Suprapubic skin (tissue), 4 donors: ENCODE measurements around the gene AGRP. TPM values are rescaled to one million over a fixed set of nuclear protein-coding genes. Genes with fewer than 3 reads are reported as not detected.

Source experiments
- DNase-seq, 2 donors: peaks; one replicate each; pipeline ENCODE4 v3.0.0-alpha.2; 2019; ENCODE audit warnings: low spot score in 2 of 2
- H3K27ac ChIP-seq: fragments of 200-600 bp; sonication (generic); one replicate; pipeline ENCODE4 v1.5.1; 2019
- H3K27me3 ChIP-seq: fragments of 200-600 bp; sonication (generic); one replicate; pipeline ENCODE4 v1.5.1; 2019
- H3K36me3 ChIP-seq: fragments of 200-600 bp; sonication (generic); one replicate; pipeline ENCODE4 v1.5.1; 2019
- H3K4me1 ChIP-seq: fragments of 200-600 bp; sonication (generic); one replicate; pipeline ENCODE4 v1.5.1; 2019
- H3K4me3 ChIP-seq: fragments of 200-600 bp; sonication (generic); one replicate; pipeline ENCODE4 v1.5.1; 2019; ENCODE audit warnings: mild to moderate bottlenecking
- H3K9me3 ChIP-seq: fragments of 200-600 bp; sonication (generic); one replicate; pipeline ENCODE4 v1.5.1; 2019
- EP300 ChIP-seq: sonication (generic); formaldehyde crosslinking; IDR thresholded peaks from one replicate; pipeline ENCODE4 v1.6.1; 2017; ENCODE audit warnings: antibody characterized with exemption
- POLR2A ChIP-seq, 2 donors: fragments of 450-650 bp; IDR thresholded peaks; one replicate each; pipeline ENCODE4 v1.6.1; 2017; ENCODE audit warnings: antibody characterized with exemption in 2 of 2, mild to moderate bottlenecking in 2 of 2, moderate library complexity in 2 of 2
- POLR2AphosphoS5 ChIP-seq, 3 donors: sonication (generic); formaldehyde crosslinking; IDR thresholded peaks; one replicate each; pipeline ENCODE4 v1.6.1; 2017; ENCODE audit warnings: antibody characterized with exemption in 3 of 3
- WGBS: methylation state at CpG from one replicate; pipeline ENCODE4 v1.1.5; 2018; 5-methylcytosine and 5-hydroxymethylcytosine counted together
- total RNA-seq, 4 donors: library from RNA; depleted of rRNA; stranded (reverse); fragments of >200 nt; gene quantifications; one replicate each; pipeline ENCODE4 v1.1.0, GENCODE V29; 2016
- TF ChIP-seq, protein P1 (sequence below), 2 donors: fragments of 200-600 bp in 1 of 2; fragments of 450-650 bp in 1 of 2; sonication (generic) in 1 of 2; IDR thresholded peaks; one replicate each; pipeline ENCODE4 v1.5.1; 2016 to 2019; ENCODE audit warnings: antibody characterized with exemption in 2 of 2, mild to moderate bottlenecking in 1 of 2, moderate library complexity in 1 of 2

The AGRP gene
- total RNA-seq, 4 donors from 2014 or later = not detected

DNA sequence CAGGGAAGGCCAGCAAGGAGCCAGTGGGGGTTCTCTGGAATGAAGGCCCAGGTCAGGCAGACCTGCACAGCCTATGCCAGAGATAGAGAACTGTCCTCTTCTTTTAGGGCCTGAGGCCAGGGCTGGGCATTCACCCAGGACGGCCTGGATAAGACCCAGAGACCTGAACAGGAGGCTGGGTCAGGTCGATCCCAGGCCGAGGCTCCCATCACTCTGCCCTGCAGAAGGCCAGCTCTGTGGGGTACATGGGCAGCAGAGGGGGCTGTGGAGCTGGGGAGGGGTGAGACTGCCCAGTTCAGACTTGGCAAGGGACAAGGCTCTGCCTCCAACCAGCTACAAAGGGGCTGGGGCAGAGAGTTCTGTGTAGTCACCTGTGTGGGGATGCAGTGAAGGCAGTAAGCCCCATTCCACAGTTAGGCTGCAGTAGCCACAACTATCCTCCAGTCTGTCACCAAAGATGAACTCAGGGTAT lies 37.9 kb downstream of the AGRP start:
- Histone ChIP-seq H3K27me3 (no peaks in the 10 kb centered on the region), H3K27ac (no peak overlapping the region), H3K4me1 (peaks cover 79% of the 10 kb centered on the region), H3K9me3 (no peaks in the 10 kb centered on the region), H3K4me3 (no peak overlapping the region), H3K36me3 (peaks cover 47% of the 10 kb centered on the region)
- no CpG with 5 or more reads among the region's 3 CpGs for WGBS
- TF ChIP-seq, protein P1, sequence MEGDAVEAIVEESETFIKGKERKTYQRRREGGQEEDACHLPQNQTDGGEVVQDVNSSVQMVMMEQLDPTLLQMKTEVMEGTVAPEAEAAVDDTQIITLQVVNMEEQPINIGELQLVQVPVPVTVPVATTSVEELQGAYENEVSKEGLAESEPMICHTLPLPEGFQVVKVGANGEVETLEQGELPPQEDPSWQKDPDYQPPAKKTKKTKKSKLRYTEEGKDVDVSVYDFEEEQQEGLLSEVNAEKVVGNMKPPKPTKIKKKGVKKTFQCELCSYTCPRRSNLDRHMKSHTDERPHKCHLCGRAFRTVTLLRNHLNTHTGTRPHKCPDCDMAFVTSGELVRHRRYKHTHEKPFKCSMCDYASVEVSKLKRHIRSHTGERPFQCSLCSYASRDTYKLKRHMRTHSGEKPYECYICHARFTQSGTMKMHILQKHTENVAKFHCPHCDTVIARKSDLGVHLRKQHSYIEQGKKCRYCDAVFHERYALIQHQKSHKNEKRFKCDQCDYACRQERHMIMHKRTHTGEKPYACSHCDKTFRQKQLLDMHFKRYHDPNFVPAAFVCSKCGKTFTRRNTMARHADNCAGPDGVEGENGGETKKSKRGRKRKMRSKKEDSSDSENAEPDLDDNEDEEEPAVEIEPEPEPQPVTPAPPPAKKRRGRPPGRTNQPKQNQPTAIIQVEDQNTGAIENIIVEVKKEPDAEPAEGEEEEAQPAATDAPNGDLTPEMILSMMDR (IDR thresholded peaks at IDR 0.05) = no peak
- TF ChIP-seq EP300 (no peak), POLR2AphosphoS5 (IDR thresholded peaks at IDR 0.05) (no peak), POLR2A (IDR thresholded peaks at IDR 0.05) (no peak)
- no peak for DNase-seq

DNA sequence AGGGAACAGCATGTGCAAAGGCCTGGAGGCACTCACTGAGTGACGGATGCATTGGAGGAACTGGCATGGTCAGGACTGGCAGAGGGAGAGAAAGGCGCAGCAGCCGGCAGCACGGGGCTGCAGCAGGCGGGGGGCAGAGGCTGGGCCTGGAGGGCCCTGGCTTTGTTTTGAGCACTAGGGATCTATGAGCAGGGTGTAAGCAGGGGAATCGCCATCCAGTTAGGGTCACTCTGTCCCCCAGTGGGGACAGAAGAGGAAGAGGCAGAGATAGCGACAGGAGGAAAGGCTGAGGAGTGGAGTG lies 38.3 kb downstream of the AGRP start:
- Histone ChIP-seq H3K4me3 (no peak overlapping the region), H3K27me3 (no peaks in the 10 kb centered on the region), H3K36me3 (peaks cover 43% of the 10 kb centered on the region), H3K9me3 (no peaks in the 10 kb centered on the region), H3K4me1 (peaks cover 80% of the 10 kb centered on the region), H3K27ac (no peak overlapping the region)
- 88% methylated on average over 7 of the region's 7 CpGs for WGBS
- no peak for DNase-seq
- TF ChIP-seq EP300 = no peak
- no peak for TF ChIP-seq POLR2A (IDR thresholded peaks at IDR 0.05)
- TF ChIP-seq, protein P1 (IDR thresholded peaks at IDR 0.05) = no peak
- no peak for TF ChIP-seq POLR2AphosphoS5 (IDR thresholded peaks at IDR 0.05)

DNA sequence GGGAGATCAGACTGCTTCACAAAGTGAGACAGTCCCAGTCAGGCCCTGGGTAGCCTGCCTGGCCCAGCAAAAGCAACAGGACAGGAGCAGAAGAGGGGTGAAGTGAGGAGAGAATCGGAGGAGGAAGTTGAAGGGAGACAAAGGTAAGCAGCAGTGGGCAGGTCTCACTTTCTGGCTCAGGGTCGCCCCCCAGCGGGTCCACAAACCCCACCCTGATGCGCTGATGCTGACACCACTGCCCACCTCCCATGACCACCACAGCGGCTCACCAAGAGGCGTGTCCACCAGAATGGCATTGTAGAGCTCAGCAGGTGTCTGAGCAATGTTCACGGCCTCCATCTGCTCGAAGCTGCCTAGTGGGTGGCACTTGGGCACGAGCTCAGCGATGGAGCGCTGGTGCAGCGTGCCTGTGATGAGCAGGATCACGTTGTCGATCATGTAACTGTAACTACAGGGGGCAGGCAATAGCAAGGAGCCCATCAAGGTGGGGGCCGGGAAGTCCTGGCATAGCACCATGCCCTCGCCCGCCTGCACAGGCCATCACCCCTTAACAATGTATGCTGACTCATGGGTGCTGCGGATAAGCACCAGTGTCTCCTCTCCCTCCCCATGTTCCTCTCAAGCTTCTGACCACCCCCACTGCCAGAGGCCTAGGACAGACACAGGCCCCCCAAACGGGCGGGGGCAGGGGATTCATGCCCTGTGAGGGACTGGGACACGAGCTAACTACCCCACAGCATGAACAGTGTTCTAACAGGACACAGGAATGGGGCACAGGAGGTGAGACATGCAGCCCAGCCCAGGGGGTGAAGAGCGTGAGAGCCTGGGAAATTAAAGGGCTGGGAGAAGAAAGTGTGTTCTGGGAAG lies 38.9 kb downstream of the AGRP start:
- 84% methylated on average over 19 of the region's 22 CpGs for WGBS
- no peaks in the 10 kb centered on the region for H3K9me3 ChIP-seq
- no peak overlapping the region for H3K27ac ChIP-seq
- peaks cover 78% of the 10 kb centered on the region for H3K4me1 ChIP-seq
- no peak for DNase-seq
- no peaks in the 10 kb centered on the region for H3K27me3 ChIP-seq
- TF ChIP-seq EP300 (no peak), POLR2AphosphoS5 (IDR thresholded peaks at IDR 0.05) (no peak), POLR2A (IDR thresholded peaks at IDR 0.05) (no peak)
- TF ChIP-seq, protein P1 (IDR thresholded peaks at IDR 0.05) = no peak
- peaks cover 40% of the 10 kb centered on the region for H3K36me3 ChIP-seq
- H3K4me3 ChIP-seq = no peak overlapping the region

DNA sequence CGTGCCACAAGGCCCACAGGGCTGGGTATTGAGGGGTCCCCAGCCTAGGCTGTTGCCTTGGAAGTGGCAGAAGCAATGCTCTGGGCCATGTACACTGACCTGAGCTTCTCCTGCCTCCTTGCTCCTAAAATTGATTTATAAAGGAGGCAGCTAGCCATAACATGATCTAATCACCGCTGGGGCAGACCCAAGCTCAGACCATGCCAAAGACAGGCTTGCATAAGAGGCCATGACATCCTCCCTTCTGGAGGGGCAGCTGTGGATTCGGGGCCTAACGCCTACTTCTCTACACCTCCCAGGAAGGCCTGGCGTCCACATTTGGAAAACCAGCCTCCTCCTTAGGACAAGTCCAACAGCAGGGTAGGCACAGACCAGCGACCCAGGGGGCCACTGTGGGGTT lies 40.1 kb downstream of the AGRP start:
- Histone ChIP-seq H3K36me3 (peaks cover 44% of the 10 kb centered on the region), H3K27ac (peak overlapping the region; percentile 45), H3K4me3 (no peak overlapping the region), H3K4me1 (peaks cover 86% of the 10 kb centered on the region), H3K27me3 (no peaks in the 10 kb centered on the region), H3K9me3 (no peaks in the 10 kb centered on the region)
- peak in 1 of 2 donors; percentile 88 for DNase-seq
- WGBS = 80% methylated on average over 5 of the region's 6 CpGs
- TF ChIP-seq EP300 (no peak), POLR2AphosphoS5 (IDR thresholded peaks at IDR 0.05) (peak in 2 of 3 donors; percentile 18 to 56)
- TF ChIP-seq, protein P1 (IDR thresholded peaks at IDR 0.05) = no peak

DNA sequence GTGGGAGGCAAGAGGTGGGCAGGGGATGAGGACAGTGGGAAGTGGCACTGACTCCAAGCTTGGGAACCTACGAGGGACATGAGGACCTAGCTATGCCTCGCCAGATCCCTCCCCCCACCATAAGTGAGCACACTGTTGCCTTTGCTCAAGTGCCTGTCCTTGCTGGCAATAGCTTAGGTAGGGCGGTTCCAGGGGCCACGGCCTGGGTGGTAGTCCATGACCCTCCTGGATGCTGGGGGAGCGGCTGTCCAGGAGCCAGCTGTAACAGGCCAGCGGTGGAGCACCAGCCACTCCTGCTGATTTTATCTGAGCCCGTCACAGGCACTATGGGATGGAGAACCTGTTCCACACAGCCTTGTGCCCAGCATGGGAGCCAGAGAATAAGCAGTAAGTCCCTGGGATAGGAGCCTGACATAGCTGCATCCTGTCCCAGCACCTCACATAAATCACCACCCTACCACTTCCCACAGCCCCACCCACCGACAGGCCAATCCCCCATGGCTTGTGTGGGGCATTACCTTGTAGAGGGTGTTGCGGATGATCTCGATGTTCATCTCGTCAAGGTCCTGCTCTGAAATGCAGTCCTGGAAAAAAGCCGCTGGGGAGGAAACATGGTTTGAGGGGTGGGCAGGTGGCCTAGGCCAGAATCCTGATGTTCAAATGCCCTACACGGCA lies 40.6 kb downstream of the AGRP start:
- Histone ChIP-seq H3K4me1 (peaks cover 84% of the 10 kb centered on the region), H3K27ac (peak overlapping the region; percentile 63), H3K27me3 (no peaks in the 10 kb centered on the region), H3K36me3 (peaks cover 49% of the 10 kb centered on the region), H3K4me3 (no peak overlapping the region), H3K9me3 (no peaks in the 10 kb centered on the region)
- DNase-seq = no peak
- 65% methylated on average over 9 of the region's 13 CpGs for WGBS
- no peak for TF ChIP-seq EP300
- TF ChIP-seq, protein P1 (IDR thresholded peaks at IDR 0.05) = no peak
- TF ChIP-seq POLR2AphosphoS5 (IDR thresholded peaks at IDR 0.05) = no peak
- no peak for TF ChIP-seq POLR2A (IDR thresholded peaks at IDR 0.05)
